Neural cell (in vitro differentiated cells): ENCODE data around the gene UCK2. TPM values are rescaled to one million over a fixed set of nuclear protein-coding genes. Genes with fewer than 3 reads are reported as not detected.

Experiments
- H2AFZ ChIP-seq: fragments of 200-600, 300-800 bp; sonication (generic), shearing (Covaris generic); 2 replicates; pipeline ENCODE4 v1.6.0; 2014; ENCODE audit warnings: low read depth, mild to moderate bottlenecking, antibody characterized with exemption, low read length, moderate library complexity
- H3F3A ChIP-seq: fragments of 200-600 bp; shearing (Covaris generic); 2 replicates; pipeline ENCODE4 v1.6.1; 2016; ENCODE audit warnings: mild to moderate bottlenecking, moderate library complexity, mixed read lengths, antibody characterized with exemption, low read length; ENCODE audit not compliant: insufficient read depth, poor library complexity, severe bottlenecking
- H3K27ac ChIP-seq: fragments of 200-600, 300-800 bp; sonication (generic), shearing (Covaris generic); 2 replicates; pipeline ENCODE4 v1.5.1; 2014; ENCODE audit warnings: mild to moderate bottlenecking, low read length, moderate library complexity
- H3K27me3 ChIP-seq: fragments of 300-800, 200-600 bp; sonication (generic), shearing (Covaris generic); 2 replicates; pipeline ENCODE4 v1.6.0; 2014; ENCODE audit warnings: mild to moderate bottlenecking, low read depth, low read length, moderate library complexity; ENCODE audit not compliant: insufficient read depth
- H3K36me3 ChIP-seq: fragments of 300-800, 200-600 bp; sonication (generic), shearing (Covaris generic); 2 replicates; pipeline ENCODE4 v1.5.1; 2014; ENCODE audit warnings: mild to moderate bottlenecking, antibody characterized with exemption, low read length, moderate library complexity; ENCODE audit not compliant: insufficient read depth
- H3K4me2 ChIP-seq: fragments of 300-800, 200-600 bp; sonication (generic), shearing (Covaris generic); 2 replicates; pipeline ENCODE4 v1.6.0; 2014; ENCODE audit warnings: mild to moderate bottlenecking, low read length
- H3K4me3 ChIP-seq: fragments of 300-800, 200-600 bp; sonication (generic), shearing (Covaris generic); 2 replicates; pipeline ENCODE4 v1.5.1; 2014; ENCODE audit warnings: mild to moderate bottlenecking, low read length, moderate library complexity
- H3K79me2 ChIP-seq: fragments of 200-600 bp; shearing (Covaris generic); replicated peaks from 2 replicates; pipeline ENCODE4 v1.6.0; 2014; ENCODE audit warnings: mild to moderate bottlenecking, low read length, moderate library complexity; ENCODE audit not compliant: insufficient read depth
- H3K9ac ChIP-seq: fragments of 300-800, 200-600 bp; sonication (generic), shearing (Covaris generic); 2 replicates; pipeline ENCODE4 v1.6.1; 2016; ENCODE audit warnings: mild to moderate bottlenecking, low read length, mixed read lengths
- H3K9me2 ChIP-seq: fragments of 200-600 bp; shearing (Covaris generic); 2 replicates; pipeline ENCODE4 v1.6.1; 2016; ENCODE audit warnings: mild to moderate bottlenecking, low read length, mixed read lengths; ENCODE audit not compliant: insufficient read depth
- H3K9me3 ChIP-seq: fragments of 200-600, 300-800 bp; sonication (generic), shearing (Covaris generic); 2 replicates; pipeline ENCODE4 v1.6.1; 2016; ENCODE audit warnings: mild to moderate bottlenecking, mixed run types, low read length, moderate library complexity, mixed read lengths
- H4K20me1 ChIP-seq: fragments of 200-600 bp; shearing (Covaris generic); 2 replicates; pipeline ENCODE4 v1.6.1; 2016; ENCODE audit warnings: mild to moderate bottlenecking, mixed run types; ENCODE audit not compliant: insufficient read depth
- CTCF ChIP-seq: fragments of 450-650 bp; IDR thresholded peaks from 2 replicates; pipeline ENCODE4 v1.5.1; 2014; ENCODE audit warnings: antibody characterized with exemption, mild to moderate bottlenecking, moderate library complexity; ENCODE audit not compliant: poor library complexity, severe bottlenecking
- EP300 ChIP-seq: fragments of 450-650 bp; conservative IDR thresholded peaks from 2 replicates; pipeline ENCODE4 v1.6.1; 2014; ENCODE audit warnings: antibody characterized with exemption, mild to moderate bottlenecking, moderate library complexity; ENCODE audit not compliant: poor library complexity, severe bottlenecking
- EZH2 ChIP-seq: fragments of 200-600, 300-800 bp; shearing (Covaris generic), sonication (generic); IDR thresholded peaks from 2 replicates; pipeline ENCODE4 v1.6.1; 2014; ENCODE audit warnings: antibody characterized with exemption, low read length, borderline replicate concordance, mild to moderate bottlenecking; ENCODE audit not compliant: insufficient read depth, poor library complexity, severe bottlenecking
- MXI1 ChIP-seq: fragments of 450-650 bp; conservative IDR thresholded peaks from 2 replicates; pipeline ENCODE4 v1.6.1; 2014; ENCODE audit warnings: antibody characterized with exemption, mild to moderate bottlenecking; ENCODE audit not compliant: poor library complexity, severe bottlenecking
- POLR2AphosphoS5 ChIP-seq: IDR thresholded peaks from 2 replicates; pipeline ENCODE4 v1.6.1; 2012
- RAD21 ChIP-seq: fragments of 450-650 bp; conservative IDR thresholded peaks from 2 replicates; pipeline ENCODE4 v1.6.1; 2014; ENCODE audit warnings: antibody characterized with exemption, mild to moderate bottlenecking, moderate library complexity
- SMC3 ChIP-seq: fragments of 450-650 bp; conservative IDR thresholded peaks from 2 replicates; pipeline ENCODE4 v1.6.1; 2014; ENCODE audit warnings: antibody characterized with exemption, mild to moderate bottlenecking, moderate library complexity; ENCODE audit not compliant: poor library complexity
- TAF1 ChIP-seq: IDR thresholded peaks from 2 replicates; pipeline ENCODE4 v1.6.1; 2012; ENCODE audit warnings: low read depth
- polyA plus RNA-seq: library from polyadenylated mRNA; depleted of rRNA; stranded (reverse); fragments of >200 nt; gene quantifications from 2 replicates; pipeline ENCODE4 v1.2.3, GENCODE V29; 2014
- TF ChIP-seq, protein P1 (sequence below): IDR thresholded peaks from 2 replicates; pipeline ENCODE4 v1.6.1; 2012; ENCODE audit warnings: borderline replicate concordance

Gene UCK2
- polyA plus RNA-seq, 1 donor from 2014 or later = 36.0 TPM

- Histone ChIP-seq H4K20me1 (no peaks in the 10 kb centered on the region), H3K27ac (no peak overlapping the region), H3K9me2 (no peaks in the 10 kb centered on the region), H3K4me3 (no peak overlapping the region), H3F3A (no peaks in the 10 kb centered on the region), H2AFZ (no peak overlapping the region), H3K79me2 (peaks cover 36% of the 10 kb centered on the region), H3K27me3 (no peaks in the 10 kb centered on the region), H3K9me3 (no peaks in the 10 kb centered on the region), H3K36me3 (no peaks in the 10 kb centered on the region), H3K4me2 (no peak overlapping the region), H3K9ac (no peak overlapping the region)
- TF ChIP-seq RAD21 = no peak
- no peak for TF ChIP-seq TAF1
- no peak for TF ChIP-seq MXI1
Observed at GRCh38 chr1:165860065-165860464, 32.7 kb downstream of the UCK2 start.

GRCh38 chr1:165861911-165862310 is 34.5 kb downstream of the UCK2 start:
- no peaks in the 10 kb centered on the region for H3F3A ChIP-seq
- H2AFZ ChIP-seq = no peak overlapping the region
- H3K4me2 ChIP-seq = no peak overlapping the region
- TF ChIP-seq EP300 (no peak), MXI1 (no peak), SMC3 (no peak), EZH2 (no peak), CTCF (no peak), TAF1 (no peak), RAD21 (no peak), POLR2AphosphoS5 (no peak)
- TF ChIP-seq, protein P1, sequence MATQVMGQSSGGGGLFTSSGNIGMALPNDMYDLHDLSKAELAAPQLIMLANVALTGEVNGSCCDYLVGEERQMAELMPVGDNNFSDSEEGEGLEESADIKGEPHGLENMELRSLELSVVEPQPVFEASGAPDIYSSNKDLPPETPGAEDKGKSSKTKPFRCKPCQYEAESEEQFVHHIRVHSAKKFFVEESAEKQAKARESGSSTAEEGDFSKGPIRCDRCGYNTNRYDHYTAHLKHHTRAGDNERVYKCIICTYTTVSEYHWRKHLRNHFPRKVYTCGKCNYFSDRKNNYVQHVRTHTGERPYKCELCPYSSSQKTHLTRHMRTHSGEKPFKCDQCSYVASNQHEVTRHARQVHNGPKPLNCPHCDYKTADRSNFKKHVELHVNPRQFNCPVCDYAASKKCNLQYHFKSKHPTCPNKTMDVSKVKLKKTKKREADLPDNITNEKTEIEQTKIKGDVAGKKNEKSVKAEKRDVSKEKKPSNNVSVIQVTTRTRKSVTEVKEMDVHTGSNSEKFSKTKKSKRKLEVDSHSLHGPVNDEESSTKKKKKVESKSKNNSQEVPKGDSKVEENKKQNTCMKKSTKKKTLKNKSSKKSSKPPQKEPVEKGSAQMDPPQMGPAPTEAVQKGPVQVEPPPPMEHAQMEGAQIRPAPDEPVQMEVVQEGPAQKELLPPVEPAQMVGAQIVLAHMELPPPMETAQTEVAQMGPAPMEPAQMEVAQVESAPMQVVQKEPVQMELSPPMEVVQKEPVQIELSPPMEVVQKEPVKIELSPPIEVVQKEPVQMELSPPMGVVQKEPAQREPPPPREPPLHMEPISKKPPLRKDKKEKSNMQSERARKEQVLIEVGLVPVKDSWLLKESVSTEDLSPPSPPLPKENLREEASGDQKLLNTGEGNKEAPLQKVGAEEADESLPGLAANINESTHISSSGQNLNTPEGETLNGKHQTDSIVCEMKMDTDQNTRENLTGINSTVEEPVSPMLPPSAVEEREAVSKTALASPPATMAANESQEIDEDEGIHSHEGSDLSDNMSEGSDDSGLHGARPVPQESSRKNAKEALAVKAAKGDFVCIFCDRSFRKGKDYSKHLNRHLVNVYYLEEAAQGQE = no peak
- no peaks in the 10 kb centered on the region for H4K20me1 ChIP-seq
- H3K4me3 ChIP-seq = no peak overlapping the region
- no peaks in the 10 kb centered on the region for H3K36me3 ChIP-seq
- H3K27ac ChIP-seq = no peak overlapping the region
- H3K9ac ChIP-seq = no peak overlapping the region
- no peaks in the 10 kb centered on the region for H3K9me2 ChIP-seq
- H3K9me3 ChIP-seq = no peaks in the 10 kb centered on the region
- H3K27me3 ChIP-seq = no peaks in the 10 kb centered on the region
- H3K79me2 ChIP-seq = peaks cover 20% of the 10 kb centered on the region

GRCh38 chr1:165862448-165862847 is 35.0 kb downstream of the UCK2 start:
- no peaks in the 10 kb centered on the region for H3K27me3 ChIP-seq
- H2AFZ ChIP-seq = no peak overlapping the region
- H3K27ac ChIP-seq = no peak overlapping the region
- no peak overlapping the region for H3K4me3 ChIP-seq
- no peaks in the 10 kb centered on the region for H3K36me3 ChIP-seq
- H3K9me2 ChIP-seq = no peaks in the 10 kb centered on the region
- H3K4me2 ChIP-seq = no peak overlapping the region
- H3K9me3 ChIP-seq = no peaks in the 10 kb centered on the region
- no peaks in the 10 kb centered on the region for H4K20me1 ChIP-seq
- peaks cover 20% of the 10 kb centered on the region for H3K79me2 ChIP-seq
- H3K9ac ChIP-seq = no peak overlapping the region
- TF ChIP-seq EP300 (no peak), TAF1 (no peak), RAD21 (no peak), POLR2AphosphoS5 (no peak), CTCF (no peak), MXI1 (no peak), EZH2 (no peak), SMC3 (no peak)
- TF ChIP-seq, protein P1 = no peak
- no peaks in the 10 kb centered on the region for H3F3A ChIP-seq
